Activated effector memory CD4-positive, alpha-beta T cell treated with anti-CD3 and anti-CD28 coated beads, Interleukin-2, amount 50 U/mL, for 16 hours (primary cell): Measurements from ENCODE around the gene IDI1.
"Not testable (repeated sequence)": the region's sequence is repeated elsewhere in the genome, so short reads cannot be mapped to it uniquely, and the experiment has no call there.

Source experiments
- DNase-seq: peaks from one replicate; pipeline ENCODE4 v3.0.0-alpha.2; 2020

IDI1 gene

DNA sequence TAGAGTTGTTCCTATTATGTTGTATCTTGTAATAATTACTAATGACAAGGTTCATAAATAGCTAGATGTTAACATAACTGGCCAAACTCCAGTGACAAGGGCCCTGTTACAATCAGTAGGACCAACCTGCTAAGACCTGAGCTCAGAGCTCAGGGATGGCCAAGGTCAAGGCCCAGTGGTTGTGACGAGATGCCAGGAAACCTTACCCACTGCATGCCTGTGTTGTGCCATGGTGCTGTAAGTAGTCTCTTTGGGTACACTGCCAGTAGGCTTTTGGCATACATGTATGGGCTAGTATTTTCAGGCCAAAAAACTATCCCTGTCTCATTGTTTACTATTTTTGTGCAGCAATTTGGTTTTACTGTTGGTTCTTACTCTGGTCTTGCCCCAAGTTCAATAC is 15.3 kb downstream of the IDI1 start:
- DNase-seq: no peak

DNA sequence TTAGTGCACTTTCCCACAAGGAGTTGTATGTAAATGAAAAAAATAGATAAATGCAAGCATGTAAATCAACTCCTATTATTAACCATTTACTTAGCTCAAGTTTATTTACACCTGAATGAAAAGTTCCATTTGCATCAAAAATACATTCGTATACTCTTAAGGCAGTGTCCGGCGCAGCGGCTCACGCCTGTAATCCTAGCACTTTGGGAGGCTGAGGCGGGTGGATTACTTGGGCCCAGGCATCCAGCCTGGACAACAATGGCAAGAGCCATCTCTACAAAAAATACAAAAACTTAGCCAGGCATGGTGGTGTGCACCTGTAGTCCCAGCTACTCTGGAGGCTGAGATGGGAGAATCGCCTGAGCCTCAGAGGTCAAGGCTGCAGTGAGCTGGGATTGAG is 19.1 kb downstream of the IDI1 start:
- no peak for DNase-seq

DNA sequence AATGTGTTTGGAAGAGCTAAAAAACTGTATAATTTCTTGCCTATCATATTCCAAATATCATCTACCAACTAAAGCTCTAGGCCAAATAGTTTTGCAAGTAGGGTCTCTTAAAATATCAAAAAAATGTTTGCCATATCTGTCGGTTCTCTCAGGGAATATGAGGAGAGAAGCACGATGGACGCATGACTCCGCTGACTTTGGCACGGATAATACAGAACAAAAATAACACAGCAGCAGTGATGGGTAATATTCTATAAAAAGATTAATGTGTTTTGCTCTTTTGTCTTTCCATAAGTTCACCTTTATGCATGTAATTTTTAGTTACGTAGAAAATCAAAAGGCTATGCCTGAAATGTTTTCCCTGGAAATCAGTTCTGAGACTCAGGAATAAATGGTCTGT is 22.3 kb downstream of the IDI1 start:
- no peak for DNase-seq

DNA sequence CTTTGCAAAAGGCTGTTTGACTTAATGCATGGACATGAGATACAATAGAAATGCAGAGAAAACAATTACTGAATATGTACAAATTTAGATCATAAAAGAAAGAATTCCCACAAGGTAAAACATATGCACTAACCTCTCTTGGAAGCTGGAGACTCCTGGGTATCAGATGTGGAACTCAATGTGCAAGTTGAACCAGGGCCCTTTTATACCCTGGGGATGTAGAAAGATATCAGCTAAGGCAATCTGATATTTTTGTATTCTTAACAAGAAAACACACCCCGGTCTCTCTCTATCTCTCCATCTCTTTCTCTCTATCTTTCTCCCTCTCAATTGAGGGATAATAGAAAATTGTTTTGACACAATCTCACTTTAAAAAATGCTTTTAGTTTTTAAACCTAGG is 23.2 kb downstream of the IDI1 start, which contains the start of gene IDI2:
Gene IDI2 (minus strand): TSS at position 177 of the 400 bp plus-strand sequence. CDS start 1,136 bp downstream, outside the sequence.
- DNase-seq: no peak

DNA sequence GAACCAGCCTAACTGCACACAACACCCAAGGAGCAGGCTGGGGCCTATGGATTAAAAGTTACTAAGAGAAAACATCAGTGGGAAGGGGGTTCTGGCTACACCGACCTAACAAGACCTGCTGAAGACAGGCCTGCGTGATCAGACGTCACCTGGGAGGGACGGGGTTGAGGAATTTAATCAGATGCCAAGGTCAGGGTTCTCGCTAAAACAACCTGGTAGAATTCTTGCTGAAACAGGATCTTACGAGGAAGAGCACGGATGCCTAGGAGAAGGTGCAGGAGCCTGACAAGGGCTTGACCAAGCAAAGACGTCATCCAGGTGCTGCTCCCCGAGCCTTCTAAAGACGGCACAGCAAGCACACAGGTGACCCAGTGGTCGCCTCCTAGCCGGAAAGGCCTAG is 24.8 kb downstream of the IDI1 start:
- no peak for DNase-seq

DNA sequence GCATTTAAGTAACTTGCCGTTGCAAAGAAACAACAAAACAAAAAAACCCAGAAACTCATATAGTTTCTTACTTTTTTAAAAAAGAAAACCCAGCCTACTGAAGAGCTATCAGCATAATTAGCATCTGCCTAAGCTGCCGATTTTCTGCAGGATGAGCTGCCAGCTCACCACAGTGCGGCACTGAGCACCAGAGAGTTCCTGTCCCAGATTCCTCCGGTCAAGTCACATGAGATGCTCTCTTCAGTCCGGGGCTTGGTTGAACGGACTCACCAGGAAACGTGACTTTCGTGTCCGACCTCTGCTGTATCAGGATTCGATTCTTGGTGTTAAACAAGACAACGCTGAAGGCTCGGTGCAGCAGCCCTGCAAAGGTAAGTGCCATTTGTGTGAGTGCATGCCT is 26.5 kb downstream of the IDI1 start:
- DNase-seq: no peak

DNA sequence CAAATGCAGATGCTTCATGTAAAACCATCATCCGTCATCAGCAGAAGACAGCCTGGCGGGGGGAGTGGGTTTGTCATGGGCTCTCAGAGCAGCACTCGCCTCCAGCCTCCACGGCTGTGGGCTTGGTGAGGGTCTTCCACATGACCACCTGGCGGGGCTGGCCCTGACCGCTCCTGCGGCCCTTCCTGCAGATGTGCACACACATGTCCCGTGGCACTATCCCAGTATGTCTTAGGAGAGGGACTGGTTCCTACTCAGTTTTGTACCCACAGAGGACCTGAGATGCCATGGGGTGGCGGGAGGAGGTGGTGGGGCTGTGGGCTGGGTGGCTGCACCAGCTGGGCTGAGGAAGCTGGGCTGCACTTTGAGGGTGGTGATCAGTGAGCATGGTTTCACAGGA is 28.0 kb downstream of the IDI1 start:
- no peak for DNase-seq

DNA sequence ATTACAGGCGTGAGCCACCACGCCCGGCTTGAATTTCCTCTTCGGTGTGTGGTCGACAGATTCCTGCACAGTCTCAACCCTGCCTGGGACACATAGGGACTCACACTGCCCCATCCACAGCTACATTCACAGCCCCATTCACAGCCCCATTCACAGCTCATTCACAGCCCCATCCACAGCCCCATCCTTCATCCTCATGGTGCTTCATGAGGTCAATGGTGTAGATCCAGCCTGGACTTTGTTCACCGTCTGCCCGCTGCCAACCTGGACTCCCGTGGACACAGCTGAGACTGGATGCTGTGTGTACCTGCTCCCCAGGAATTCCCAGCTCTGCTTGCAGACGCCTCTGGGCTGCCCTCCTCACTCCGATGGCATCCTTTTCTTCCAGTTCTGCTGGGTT is 28.5 kb downstream of the IDI1 start:
- DNase-seq: no peak

DNA sequence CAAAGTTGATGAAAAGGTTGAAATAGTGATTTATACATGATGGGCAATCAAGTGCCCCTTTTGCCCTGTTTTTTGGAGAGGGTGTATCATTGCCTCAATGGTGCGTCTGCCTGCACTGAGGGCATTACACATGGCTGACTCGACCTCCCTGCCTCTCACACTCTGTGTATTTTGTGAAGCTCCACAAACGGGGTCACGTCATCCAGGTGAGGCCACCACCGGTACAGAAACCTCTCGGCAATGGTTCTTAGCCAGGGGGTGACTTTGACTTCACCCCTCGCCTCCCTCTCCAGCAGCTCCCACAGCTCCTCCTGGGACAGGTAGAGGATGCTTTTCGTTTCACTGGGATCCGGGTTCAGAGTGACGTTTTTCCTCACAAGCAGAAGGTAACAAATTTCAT is 29.6 kb downstream of the IDI1 start:
- DNase-seq: no peak

DNA sequence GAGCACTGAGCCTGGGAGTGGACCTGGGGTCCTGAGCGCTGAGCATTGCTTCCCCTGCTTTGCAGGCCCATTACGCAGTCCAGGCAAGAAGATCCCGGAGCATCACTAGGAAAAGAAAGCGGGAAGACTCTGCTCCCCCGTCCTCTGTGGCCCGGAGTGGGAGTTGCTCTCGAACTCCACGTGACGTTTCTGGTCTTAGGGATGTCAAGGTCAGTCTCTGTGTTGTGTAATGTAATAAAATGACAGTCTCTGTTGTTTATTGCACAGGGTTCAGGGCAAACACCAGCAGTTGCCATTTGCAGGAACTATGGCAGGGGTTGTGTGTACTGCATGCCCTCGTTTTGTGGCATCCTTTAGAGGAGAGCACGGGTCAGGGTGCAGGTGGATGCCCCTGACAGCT is 33.2 kb downstream of the IDI1 start:
- DNase-seq: no peak

DNA sequence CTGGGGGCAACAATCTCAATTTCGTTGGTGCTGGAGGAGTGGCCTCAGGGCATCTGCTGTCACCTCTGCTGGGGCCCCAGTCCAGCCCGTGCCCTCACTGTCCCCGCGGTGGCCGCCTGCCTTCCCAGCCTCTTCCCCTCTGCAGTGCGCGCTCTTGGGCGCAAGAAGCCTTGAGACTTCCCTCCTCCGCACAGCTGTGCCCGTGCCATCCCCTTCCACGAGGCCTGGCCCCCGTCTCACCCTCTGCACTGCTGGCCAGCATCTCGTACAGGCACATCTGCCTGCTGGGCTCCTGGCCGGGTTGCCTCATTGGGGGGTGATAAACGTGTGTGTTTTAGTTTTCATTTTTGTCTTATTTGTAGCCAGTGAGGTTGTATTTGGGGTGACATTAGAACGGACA is 37.2 kb downstream of the IDI1 start:
- DNase-seq: no peak

DNA sequence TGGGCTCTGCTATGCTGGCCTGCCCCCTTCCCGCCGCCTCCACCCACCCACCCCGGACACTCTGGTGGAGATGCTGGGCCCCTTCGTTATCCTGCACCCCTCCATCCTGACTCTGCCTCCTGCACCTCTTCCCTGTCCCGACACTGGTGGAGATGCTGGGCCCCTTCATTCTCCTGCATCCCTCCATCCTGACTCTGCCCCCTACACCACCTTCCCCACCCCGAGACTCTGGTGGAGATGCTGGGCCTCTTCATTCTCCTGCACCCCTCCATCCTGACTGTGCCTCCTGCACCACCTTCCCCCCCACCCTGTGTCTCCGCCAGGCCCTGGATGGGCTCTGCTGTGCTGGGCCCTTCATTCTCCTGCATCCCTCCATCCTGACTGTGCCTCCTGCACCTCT is 38.2 kb downstream of the IDI1 start:
- DNase-seq: no peak

DNA sequence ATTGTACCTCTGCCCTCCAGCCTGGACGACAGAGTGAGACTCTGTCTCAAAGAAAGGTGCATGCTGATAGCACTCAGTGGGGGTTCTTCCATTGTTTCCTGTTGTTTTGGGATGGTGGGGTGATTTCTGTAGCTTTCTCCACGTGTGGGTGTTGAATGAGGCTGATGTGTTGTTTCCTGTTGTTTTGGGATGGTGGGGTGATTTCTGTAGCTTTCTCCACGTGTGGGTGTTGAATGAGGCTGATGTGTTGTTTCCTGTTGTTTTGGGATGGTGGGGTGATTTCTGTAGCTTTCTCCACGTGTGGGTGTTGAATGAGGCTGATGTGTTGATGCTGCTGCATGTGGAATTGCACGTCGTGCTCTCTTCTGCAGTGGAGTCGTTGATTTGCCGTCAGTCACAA is 39.0 kb downstream of the IDI1 start:
- not testable (repeated sequence) for DNase-seq

DNA sequence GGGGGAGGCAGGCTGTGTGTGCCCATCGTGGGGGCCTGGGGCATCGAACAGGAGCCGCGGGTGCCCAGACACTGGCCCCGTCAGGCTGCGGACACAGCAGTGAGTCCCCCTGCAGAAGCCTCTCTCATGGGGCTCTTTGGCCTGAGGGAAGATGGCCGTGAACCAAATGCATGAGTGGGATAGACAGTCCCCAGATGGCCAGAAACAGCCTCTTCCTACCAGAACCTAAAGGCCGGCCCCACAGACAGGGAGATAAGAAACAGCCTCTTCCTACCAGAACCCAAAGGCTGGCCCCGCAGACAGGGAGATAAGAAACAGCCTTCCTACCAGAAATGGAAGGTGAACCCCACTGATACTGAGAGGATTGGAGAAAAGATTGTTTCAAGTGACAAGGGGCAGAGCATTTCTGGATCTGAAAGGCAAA is 39.8 kb downstream of the IDI1 start:
- no peak for DNase-seq

DNA sequence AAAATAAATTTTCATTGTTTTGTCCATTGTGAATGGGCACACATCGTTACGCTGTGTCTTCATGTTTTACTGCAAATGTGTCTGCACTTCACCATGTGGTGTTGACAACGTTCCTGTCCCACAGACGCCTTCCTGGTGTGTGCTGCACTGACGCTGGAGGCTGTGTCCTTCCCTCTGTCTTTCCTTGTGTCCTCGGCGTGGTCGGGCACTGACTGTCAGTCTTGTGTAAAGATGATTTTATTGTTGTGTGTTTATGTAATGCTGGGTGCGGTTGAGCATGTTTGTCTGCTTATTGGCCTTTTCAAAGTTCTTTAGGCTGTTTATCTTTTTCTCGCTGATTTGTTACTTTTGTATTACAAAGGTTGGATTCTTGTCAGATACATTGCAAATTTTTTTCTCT is 41.3 kb downstream of the IDI1 start:
- DNase-seq: no peak

DNA sequence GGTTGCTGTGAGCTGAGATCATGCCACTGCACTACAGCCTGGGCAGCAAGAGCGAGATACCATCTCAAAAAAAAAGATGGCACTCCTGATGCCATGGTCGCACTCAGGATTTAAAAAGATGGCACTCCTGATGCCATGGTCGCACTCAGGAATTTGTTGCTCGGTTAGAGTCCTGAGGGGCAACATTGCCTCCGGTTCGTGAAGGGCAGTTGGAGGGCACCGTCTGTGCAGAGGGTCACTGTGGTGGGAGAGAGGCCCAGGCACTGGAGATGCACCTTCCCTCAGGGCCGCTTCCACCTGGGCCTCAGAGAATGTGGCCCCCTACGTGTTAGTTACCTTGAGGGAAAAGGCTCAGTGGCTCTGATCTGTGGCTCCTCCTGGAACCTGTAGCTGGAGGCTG is 42.3 kb downstream of the IDI1 start:
- DNase-seq: peak; percentile 24

DNA sequence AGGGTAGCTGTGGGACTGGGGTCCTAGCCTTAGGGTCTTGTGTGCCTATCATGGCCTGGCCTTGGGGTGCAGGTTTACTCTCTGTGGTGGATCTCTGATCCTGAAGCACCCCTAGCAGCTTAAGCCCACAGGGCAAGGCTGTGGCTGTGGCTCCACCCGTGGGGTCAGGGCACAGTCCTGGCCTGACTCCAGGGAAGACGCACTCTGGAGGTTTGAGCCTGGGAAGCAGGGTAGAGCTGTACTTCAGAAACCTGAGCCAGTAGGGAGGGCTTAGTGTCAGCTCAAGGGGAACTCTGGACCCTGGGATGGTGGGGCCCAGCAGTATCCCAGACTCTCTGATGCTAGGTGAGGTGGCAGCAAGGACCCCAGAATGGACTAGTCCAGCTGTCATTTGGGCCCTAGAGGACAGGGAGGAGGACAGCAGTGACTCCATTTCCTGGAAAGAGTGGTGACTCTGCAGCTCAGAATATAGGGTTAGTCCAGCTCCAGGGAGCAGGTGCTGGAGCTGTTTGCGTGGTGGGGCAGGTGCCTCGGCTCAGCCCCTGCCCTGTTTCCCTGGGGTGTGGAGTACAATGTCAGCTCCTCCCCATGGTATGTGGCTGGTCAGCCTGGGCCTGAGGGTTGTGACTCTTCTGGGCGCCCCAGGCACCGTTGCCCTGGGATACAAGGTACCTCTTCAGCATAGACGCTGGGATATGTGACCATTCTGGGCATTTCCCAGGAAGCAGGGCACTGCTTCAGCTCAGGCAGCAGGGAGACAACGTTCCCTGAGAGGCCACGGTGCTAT is 44.8 kb downstream of the IDI1 start:
- peak; percentile 34 for DNase-seq

DNA sequence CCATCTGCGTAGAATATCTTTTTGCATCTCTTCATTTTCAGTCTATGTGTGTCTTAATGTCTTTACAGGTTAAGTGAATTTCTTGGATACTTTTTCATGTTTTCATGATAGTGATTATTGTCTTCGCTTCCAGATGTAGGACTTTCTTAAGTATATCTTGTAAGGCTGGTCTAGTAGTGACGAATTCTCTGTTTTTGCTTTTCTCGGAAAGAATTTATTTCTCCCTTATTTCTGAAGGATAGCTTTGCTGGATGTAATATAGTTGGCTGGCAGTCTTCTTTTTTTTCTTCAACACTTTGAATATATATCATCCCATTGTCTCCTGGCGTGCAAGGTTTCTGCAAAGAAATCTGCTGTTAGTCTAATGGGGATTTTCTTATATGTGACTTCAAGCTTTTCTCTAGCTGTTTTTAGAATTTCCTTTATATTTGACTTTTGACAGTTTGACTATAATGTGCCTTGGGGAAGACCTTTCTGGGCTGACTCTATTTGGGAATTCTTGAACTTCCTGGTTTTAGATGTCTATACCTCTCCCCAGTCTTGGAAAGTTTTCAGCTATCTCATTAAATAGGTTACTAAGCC is 46.4 kb downstream of the IDI1 start:
- DNase-seq: no peak

DNA sequence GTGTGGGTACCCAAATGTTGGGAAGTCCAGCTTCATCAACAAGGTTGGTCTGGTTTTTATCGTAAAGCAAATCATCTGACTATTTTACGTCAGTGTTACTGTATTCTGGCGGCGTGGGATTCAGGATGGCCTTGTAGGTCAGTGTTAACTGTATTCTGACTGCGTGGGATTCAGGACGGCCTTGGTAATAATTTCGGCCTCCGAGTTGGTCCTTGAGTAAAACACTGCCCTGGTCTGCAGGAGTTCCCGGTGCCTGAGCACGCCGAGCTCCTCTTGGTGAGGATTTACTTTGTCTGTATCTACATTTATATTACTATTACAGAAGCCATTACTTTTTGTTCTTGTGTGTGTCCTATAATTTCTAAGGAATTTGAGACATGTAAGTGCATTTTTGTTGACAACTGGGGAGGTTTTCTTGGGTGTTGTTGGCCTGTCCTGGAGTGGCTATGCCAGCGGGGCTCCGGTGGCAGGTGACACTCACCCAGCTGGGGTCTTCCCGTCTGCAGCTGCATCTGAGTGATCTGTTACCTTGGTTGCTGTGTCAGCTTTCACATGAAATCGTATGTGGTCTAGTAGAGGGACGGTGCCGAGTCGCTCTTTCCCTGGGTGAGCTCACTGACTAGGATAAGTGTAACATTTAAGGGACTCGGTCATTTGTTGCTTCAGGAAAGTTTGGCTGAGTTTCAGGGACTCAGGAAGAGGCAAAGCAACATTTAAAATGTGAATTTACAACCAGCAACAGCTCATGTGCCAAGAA is 51.5 kb downstream of the IDI1 start:
- DNase-seq: peak; percentile 54

DNA sequence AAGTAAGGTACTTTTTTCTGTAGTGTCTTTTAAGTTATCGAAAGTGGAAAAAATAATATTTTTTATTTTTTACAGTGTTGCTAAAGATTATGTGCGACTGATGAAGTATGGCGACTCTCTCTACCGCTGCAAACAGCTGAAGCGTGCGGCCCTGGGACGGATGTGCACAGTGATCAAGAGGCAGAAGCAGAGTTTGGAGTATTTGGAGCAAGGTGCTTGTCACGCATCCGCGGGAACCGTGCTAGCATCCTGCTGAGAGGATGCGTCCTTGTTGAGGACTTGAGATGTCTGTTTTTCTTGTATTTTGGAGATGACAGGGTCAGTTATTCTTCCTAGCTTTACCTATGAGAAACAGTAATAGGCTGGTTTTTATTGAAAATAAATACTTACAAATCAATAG is 52.9 kb downstream of the IDI1 start:
- DNase-seq: peak; percentile 53

DNA sequence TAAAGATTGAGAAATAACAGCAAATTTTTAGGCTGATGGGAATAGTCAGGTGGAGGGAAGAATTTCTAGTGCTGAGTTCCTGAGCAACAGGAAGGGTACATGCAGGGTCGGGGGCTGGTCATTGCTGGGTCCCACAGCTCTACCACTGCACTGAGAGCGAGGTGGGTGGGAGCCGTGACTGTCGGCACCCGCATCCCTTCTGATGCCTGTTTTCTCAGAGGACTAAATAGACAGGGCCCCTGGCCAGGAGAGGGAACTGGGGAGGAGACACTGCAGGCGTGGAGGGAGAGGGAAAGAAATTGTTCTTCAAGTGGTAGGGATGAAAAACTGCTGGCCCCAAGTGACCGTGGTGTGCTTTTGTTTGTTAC is 53.4 kb downstream of the IDI1 start:
- DNase-seq: peak; percentile 57

DNA sequence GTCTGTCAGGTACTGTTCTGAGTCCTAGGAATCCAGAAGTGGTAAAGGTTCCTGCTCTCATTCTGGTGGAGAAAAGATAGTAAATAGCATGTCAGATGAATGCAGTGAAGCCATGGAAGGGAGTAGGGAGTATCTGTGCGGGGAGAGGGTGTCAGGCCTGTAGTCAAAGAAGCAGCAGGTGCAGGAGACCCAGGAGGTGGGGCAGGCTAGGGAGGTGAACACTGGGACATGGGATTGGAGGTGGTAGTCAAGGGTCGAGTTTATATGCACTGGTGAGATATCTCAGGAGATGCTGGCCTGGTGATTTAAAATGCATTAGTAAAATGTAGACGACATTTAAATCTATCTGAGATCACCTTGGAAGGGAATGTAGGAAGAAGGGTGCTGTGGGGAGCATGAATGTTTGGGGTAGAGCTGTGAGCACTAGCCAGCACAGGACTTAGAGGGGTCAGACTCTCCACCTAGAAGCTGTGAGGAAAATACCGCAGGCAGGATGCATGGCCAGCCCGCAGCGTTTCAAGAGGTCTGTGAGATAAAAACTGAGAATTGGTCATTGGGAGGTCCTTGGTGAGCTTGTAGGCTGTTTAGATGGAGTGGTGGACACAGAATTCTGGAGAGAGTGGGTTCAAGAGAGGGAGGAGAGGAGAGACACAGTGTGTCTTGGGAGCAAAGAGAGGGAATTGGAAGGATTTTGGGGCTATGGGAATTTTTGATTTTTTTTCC is 53.9 kb downstream of the IDI1 start:
- DNase-seq: peak; percentile 54

DNA sequence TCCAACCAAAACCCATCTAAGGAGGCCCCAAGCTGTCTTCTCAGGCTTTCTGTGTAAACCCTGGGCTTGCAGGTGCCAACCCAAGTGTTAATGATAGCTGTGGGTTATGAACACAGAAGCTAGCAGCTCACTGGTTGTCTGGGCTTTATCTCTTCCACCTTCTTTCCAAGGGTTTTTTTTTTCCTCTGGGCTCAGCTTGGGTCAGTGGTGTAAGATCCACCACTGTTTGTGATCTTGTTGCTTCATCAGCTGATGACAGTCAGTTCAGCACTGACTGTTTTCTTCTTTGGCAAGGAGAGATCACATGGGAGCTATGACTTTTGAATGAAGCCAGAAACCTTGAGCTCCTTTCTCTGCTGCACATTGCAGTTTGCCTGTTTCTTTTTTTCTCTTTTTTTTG is 56.0 kb downstream of the IDI1 start:
- no peak for DNase-seq

DNA sequence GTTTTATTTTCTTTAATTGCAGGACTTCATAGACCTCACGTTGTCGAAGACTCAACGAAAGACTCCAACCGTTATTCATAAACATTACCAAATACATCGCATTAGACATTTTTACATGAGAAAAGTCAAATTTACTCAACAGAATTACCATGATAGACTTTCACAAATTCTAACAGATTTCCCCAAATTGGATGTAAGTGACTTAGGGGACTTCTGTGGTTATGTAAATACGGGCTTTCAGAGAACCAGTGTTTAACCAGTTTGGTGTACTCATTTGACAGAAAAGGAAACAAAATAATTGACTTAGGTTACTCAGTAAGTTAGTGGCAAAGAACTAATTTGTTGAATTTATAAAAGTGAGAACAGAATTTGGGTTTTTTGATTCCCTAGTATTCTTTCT is 56.5 kb downstream of the IDI1 start:
- no peak for DNase-seq
